ENCODE data around the gene ROR1. TPM values are rescaled to one million over a fixed set of nuclear protein-coding genes. Genes with fewer than 3 reads are reported as not detected.
"Not testable (repeated sequence)": the region's sequence is repeated elsewhere in the genome, so short reads cannot be mapped to it uniquely, and the experiment has no call there.

The ROR1 gene
- polyA plus RNA-seq, 3 donors, result 22.6 to 31.2 (median 28.9) TPM

DNA sequence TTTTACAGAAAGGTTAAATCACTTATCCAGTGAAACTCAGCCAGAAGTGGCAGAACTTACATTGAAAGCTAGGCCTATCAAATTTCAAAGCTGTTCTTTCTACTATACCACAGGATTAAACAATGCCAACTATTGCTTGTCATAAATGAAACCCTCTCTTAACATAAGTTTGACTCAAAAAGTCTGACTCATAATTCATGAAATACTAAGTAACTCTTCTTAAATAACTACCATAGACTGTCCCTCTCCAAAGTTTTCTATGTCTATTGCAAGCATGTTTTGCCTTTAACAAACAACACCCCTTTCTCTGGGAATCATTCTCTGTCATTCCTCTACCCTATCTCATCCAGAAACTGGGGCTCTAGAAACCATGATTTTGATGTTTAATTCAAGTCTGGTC, 320.1 kb downstream of the ROR1 start:
- DNase-seq, result no peak

DNA sequence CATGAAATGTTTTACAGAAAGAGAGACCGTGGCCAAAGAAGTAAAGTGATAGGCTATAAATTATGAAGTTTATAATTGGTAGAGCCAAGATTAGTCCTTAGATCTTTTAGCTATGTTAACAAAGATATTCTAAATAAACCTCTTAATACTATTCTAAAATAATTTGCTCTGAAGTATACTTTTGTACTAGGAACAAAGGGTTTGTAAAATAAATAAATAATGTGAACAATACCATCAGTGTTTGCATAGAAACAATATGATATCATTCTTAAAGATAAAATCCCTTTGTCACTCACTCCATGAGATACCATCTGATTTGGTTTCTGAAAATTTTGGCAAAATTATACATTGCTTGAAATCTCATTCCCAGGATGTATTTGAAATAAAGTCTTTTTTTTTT, 322.0 kb downstream of the ROR1 start:
- DNase-seq, result no peak

- DNase-seq, result no peak
These were observed 324.0 kb downstream of the ROR1 start for GRCh38 chr1:64097859-64098258.

DNA sequence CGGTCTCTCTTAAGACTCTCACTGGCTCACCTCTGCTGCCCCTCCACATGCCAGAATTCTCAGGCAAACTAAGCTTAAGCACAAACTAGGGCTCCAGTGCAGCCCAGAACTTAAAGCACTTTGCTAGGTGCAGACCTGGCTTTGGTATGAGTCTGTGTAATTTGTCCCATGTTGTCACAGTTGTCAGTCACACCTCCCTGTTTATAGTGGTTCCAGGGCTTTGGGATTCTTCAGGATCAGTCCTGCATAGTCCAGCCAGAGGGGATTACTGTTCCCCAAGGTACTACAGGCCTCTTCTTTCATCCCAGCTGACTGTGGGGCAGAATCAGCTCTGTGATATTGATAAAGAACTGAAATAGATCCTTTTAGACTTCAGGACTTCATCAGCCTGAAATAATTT, 324.6 kb downstream of the ROR1 start:
- DNase-seq, result no peak

- no peak for DNase-seq
These were observed 325.2 kb downstream of the ROR1 start for GRCh38 chr1:64098846-64099582.

- DNase-seq, result no peak
These were observed 327.0 kb downstream of the ROR1 start for GRCh38 chr1:64100791-64101190.

- DNase-seq, result not testable (repeated sequence)
These were observed 330.8 kb downstream of the ROR1 start for GRCh38 chr1:64104585-64104984.

DNA sequence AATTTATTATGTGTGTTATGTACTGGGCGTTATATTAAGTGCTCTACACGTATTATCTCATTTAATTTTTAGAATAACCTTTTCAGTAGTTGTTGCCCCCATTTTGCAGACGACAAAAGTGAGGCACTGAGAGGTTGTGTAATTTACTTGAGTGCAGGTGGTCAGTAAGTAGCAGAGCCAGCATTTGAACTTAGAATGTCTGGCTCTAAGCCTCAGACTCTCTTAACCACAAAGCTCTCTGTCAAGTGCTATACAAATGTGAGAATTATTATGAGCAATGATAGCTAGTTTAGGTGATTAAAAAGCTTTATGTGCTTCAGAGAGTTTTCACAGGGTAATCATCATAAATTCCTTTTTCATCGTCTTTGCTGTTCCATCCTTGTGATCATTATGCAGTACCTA, 333.3 kb downstream of the ROR1 start:
- DNase-seq, result no peak

- DNase-seq, result no peak
These were observed 333.8 kb downstream of the ROR1 start for GRCh38 chr1:64107632-64108031.

GRCh38 chr1:64110924-64111777, 337.3 kb downstream of the ROR1 start:
- no peak for DNase-seq

- no peak for DNase-seq
These were observed 338.0 kb downstream of the ROR1 start for GRCh38 chr1:64111787-64112186.

DNA sequence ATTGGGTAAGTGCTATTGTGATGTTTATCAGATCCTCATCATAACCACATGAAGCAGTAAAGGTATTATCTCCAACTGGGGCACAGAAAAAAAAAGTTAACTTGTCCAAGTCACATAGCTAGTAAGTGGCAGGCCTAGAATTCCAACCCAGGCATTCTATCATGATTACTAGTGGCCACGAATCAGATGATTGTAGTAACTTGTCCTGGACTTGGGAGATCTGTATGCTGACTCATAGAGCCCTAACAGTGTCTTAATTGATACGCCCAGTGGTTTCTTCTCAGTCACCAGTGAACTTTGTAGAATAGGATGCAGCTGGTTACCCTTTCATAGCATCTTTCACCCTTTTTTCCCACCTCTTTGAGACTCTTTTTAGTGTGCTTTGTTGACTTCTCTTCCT, 338.5 kb downstream of the ROR1 start:
- no peak for DNase-seq

- DNase-seq, result no peak
These were observed 340.3 kb downstream of the ROR1 start for GRCh38 chr1:64114012-64114525.

DNA sequence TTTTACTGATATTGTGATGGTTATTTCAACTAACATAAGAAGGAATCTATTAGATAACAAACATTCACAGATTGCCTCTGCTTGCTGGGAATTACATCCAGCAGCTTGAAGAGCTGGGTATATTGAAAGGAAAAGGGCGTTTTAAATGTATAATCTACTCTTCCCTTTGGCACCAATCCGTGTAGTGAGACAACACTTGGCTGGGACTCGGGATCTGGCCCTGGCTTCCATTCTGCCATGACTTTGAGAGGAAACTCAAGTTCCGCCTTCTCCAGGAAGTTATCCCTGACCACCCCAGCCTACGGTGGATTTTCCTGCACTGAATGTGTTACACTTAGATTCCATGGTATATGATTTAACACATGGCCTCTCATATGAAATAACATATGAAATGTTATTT, 342.7 kb downstream of the ROR1 start:
- DNase-seq, result no peak

DNA sequence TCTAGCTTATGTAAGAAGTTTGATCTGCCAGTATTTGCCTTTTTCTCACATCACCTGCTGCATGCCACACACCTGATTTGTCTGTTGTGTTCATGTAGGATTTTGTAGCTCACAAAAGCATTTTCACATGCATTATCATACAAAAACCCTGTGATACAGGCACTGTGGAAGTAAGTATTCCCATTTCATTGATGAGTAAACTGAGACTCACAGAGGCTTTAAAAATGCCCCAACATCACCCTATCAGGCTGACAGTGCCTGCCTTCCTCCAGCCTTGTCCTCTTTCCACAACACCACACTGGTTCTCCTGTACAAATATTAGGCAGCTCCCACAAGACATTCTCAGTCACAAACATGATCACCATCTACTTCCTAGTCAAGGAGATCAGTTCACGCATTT, 343.7 kb downstream of the ROR1 start:
- no peak for DNase-seq

- no peak for DNase-seq
These were observed 348.1 kb downstream of the ROR1 start for GRCh38 chr1:64121766-64122385.

DNA sequence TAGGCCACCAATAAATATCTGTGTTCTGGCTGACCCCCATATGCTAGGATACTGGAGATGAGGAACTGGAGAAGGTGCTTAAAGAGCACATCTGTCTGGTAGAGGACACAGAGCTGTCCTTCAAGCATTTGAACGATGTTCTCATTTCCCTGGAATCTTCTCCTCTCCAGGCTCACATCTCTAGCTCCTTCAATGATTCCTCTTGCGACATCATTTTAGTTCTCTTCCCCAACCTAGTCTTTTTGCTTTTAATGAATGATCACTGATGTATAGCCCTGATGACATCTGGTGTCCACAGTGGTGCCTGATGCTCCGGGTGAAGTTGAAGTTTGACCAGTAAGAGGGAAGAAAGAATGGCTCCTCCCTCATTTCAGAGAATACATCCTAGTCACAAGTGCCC, 348.8 kb downstream of the ROR1 start:
- no peak for DNase-seq

- peak; percentile 41 for DNase-seq
These were observed 351.1 kb downstream of the ROR1 start for GRCh38 chr1:64124704-64125440.

GRCh38 chr1:64126581-64126980, 352.8 kb downstream of the ROR1 start:
- no peak for DNase-seq

- DNase-seq, result no peak
These were observed 353.5 kb downstream of the ROR1 start for GRCh38 chr1:64127297-64127696.

- DNase-seq, result no peak
These were observed 355.9 kb downstream of the ROR1 start for GRCh38 chr1:64129701-64130100.

GRCh38 chr1:64131155-64131554, 357.3 kb downstream of the ROR1 start:
- DNase-seq, result no peak
